ENCODE measurements around the gene MYBBP1A.
"Not testable (repeated sequence)": the region's sequence is repeated elsewhere in the genome, so short reads cannot be mapped to it uniquely, and the experiment has no call there.

MYBBP1A gene

GRCh38 chr17:4598776-4599504, 43.8 kb upstream of the MYBBP1A start:
- no peak overlapping the region for H3K4me3 ChIP-seq (ENCODE audit: low read length)
- TF ChIP-seq CTCF (conservative IDR thresholded peaks at IDR 0.05; ENCODE audit: low read length): no peak
- DNase-seq (ENCODE audit: low read depth): peak; percentile 12

DNA sequence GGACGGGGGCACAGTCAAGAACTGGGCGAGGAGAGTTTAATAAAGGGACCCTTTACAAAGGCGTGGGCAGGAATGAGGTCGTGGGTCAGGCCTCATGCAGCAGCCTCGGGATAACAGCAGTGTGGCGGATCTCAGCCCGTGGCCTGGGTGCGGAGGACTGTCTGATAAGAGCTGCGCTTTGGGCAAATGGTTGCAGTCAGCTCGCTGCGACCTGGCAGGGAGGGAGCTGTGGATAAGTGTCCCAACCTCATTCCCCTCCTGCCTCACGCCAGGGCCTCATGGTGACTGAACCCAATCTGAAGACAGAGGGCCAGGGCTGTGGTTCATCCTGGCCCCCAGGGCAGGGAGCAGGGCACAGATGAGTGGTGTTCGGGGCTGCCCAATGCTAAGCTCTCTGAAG, 42.8 kb upstream of the MYBBP1A start:
- TF ChIP-seq CTCF (conservative IDR thresholded peaks at IDR 0.05; ENCODE audit: low read length): no peak
- no peak for DNase-seq (ENCODE audit: low read depth)
- H3K4me3 ChIP-seq (ENCODE audit: low read length): no peak overlapping the region

DNA sequence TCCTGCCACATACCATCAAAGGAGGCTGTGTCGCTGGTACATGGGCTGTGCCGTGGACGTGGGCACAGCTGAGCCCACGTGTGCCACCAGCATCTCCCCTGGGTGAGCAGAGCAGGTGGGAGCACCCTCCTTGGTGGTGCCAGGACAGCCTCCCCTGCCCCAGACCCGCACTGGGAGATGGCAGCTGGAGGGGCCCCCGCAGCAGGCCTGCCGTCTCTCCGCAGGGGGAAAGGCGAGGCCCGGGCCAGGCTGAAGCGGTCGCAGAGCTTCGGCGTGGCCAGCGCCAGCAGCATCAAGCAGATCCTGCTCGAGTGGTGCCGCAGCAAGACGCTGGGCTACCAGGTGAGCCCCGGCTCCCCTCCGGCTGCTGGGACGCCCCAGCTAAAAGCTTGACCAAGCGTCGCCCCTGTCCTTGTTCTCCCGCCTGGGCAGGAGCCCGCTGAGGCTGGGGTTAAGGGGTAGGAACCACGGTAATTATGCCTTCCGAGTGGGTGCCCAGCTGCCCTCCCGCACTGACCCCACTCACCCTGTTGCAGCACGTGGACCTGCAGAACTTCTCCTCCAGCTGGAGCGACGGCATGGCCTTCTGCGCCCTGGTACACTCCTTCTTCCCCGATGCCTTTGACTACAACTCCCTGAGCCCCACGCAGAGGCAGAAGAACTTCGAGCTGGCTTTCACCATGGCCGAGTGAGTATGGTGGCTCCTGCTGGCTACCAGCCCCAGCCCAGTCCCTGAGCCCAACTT, 41.6 kb upstream of the MYBBP1A start:
- TF ChIP-seq CTCF (conservative IDR thresholded peaks at IDR 0.05; ENCODE audit: low read length): no peak
- H3K4me3 ChIP-seq (ENCODE audit: low read length): no peak overlapping the region
- DNase-seq (ENCODE audit: low read depth): no peak

DNA sequence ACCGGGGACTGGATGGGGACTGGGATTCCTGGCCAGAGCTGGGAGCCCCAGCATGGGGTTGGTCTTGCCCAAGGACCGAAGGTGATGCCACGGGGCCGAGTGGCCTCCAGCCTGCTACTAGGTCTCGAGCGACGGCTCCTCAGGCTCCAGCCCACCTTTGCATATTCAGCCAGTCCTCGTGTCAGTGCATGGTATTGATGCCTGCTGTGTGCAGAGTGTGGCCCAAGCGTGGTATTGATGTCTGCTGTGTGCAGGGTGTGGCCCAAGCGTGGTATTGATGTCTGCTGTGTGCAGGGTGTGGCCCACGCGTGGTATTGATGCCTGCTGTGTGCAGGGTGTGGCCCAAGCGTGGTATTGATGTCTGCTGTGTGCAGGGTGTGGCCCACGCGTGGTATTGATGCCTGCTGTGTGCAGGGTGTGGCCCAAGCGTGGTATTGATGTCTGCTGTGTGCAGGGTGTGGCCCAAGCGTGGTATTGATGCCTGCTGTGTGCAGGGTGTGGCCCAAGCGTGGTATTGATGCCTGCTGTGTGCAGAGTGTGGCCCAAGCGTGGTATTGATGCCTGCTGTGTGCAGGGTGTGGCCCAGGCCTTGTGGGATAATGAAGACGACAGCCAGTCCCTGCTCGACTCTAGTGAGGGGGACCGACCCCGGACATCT, 40.6 kb upstream of the MYBBP1A start:
- H3K4me3 ChIP-seq (ENCODE audit: low read length); DNase-seq (ENCODE audit: low read depth): not testable (repeated sequence)

DNA sequence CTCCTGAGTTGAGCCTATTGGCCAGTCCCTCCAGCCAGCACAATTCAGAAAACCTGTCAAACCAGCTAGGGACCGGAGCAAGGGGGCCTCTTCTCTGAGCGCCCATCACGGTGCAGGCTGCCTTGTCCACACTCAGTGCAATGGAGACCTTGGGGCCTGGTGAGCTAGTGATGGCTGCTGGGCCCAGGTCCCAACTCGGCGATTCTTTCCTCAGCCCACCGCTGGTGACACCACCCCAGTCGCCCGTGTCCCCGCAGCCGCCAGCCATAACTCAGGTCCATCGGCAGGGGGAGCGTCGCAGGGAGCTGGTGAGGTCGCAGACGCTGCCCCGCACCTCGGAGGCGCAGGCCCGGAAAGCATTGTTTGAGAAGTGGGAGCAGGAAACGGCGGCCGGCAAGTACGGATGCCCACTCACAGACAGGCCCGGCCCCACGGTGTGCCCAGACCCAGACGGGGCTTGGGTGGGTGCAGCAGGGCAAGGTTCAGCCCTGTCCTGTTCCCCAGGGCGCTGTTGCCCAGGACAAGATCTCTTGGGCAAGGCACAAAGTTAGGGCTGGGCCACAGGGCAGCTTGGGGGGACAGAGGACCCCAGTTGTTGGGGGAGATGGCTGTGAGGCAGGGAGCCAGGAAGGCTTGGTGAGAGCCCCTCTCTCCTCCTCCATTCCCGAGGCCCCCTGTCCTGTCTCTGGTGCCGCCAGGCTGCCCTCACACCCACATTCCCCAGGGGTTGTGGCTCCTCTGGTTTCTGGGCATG, 39.9 kb upstream of the MYBBP1A start:
- H3K4me3 ChIP-seq (ENCODE audit: low read length): no peak overlapping the region
- no peak for DNase-seq (ENCODE audit: low read depth)
- no peak for TF ChIP-seq CTCF (conservative IDR thresholded peaks at IDR 0.05; ENCODE audit: low read length)

GRCh38 chr17:4594406-4594805, 39.2 kb upstream of the MYBBP1A start:
- H3K4me3 ChIP-seq (ENCODE audit: low read length): no peak overlapping the region
- no peak for TF ChIP-seq CTCF (conservative IDR thresholded peaks at IDR 0.05; ENCODE audit: low read length)
- DNase-seq (ENCODE audit: low read depth): no peak

GRCh38 chr17:4593021-4593421, 37.8 kb upstream of the MYBBP1A start:
- no peak for TF ChIP-seq CTCF (conservative IDR thresholded peaks at IDR 0.05; ENCODE audit: low read length)
- DNase-seq (ENCODE audit: low read depth): no peak
- H3K4me3 ChIP-seq (ENCODE audit: low read length): no peak overlapping the region

All from AG10803 (cell line).